B cell (primary cell): ENCODE results near the gene MLEC. TPM values are rescaled to one million over a fixed set of nuclear protein-coding genes. Genes with fewer than 3 reads are reported as not detected.

Experiments
- ATAC-seq: fragments of 200-7000 bp; cut with Tn5 transposase; one replicate; pipeline ENCODE4 v1.10.0; 2021; ENCODE audit warnings: low read depth, mild to moderate bottlenecking, moderate number of reproducible peaks, moderate library complexity
- CTCF ChIA-PET: fragments of 350-600 bp; sonication (Branson Sonifier 250); formaldehyde crosslinking; loops from one replicate; lab custom pipeline; 2021; ENCODE audit warnings: antibody characterized with exemption, inconsistent platforms; lab: Charles Lee
- POLR2A ChIA-PET: fragments of 350-600 bp; sonication (Branson Sonifier 250); formaldehyde crosslinking; loops from one replicate; lab custom pipeline; 2021; ENCODE audit warnings: antibody characterized with exemption; lab: Charles Lee
- DNase-seq: peaks from one replicate; pipeline ENCODE4 v3.0.0; 2013
- H2AFZ ChIP-seq: 2 replicates; pipeline ENCODE4 v1.6.1; 2012; ENCODE audit warnings: mild to moderate bottlenecking, low read depth, low read length; ENCODE audit not compliant: insufficient read depth, poor library complexity, severe bottlenecking
- H3K27ac ChIP-seq, 2 donors: 1 replicate in 1 of 2; 2 replicates in 1 of 2; pipeline ENCODE4 v1.5.1; 2012 to 2013; ENCODE audit warnings: low read length in 2 of 2, mild to moderate bottlenecking in 2 of 2, moderate library complexity in 1 of 2
- H3K27me3 ChIP-seq, 4 experiments: fragments of 200-600 bp in 1 of 4; sonication (generic) in 1 of 4; replicated peaks in 1 of 4; 1 replicate in 2 of 4; 2 replicates in 2 of 4; pipeline versions ENCODE4 v1.6.1 to v1.7.0; 2013 to 2016; ENCODE audit warnings: low read length in 3 of 4, mild to moderate bottlenecking in 2 of 4, mixed read lengths in 1 of 4, moderate library complexity in 1 of 4; ENCODE audit not compliant: insufficient read depth in 4 of 4, control insufficient read depth in 3 of 4; ENCODE audit errors: control extremely low read depth in 1 of 4
- H3K36me3 ChIP-seq, 2 experiments: replicated peaks in 1 of 2; 1 replicate in 1 of 2; 2 replicates in 1 of 2; pipeline versions ENCODE4 v1.6.1 to v1.7.1; 2013; ENCODE audit warnings: low read length in 1 of 2; ENCODE audit not compliant: insufficient read depth in 2 of 2, control insufficient read depth in 1 of 2; ENCODE audit errors: control extremely low read depth in 1 of 2, extremely low read depth in 1 of 2
- H3K4me1 ChIP-seq, 2 donors: fragments of 200-600 bp in 1 of 2; sonication (generic) in 1 of 2; 1 replicate in 1 of 2; 2 replicates in 1 of 2; pipeline versions ENCODE4 v1.5.1 to v1.6.1; 2013 to 2017; ENCODE audit warnings: low read length in 2 of 2; ENCODE audit not compliant: control insufficient read depth in 2 of 2, insufficient read depth in 2 of 2
- H3K4me2 ChIP-seq: replicated peaks from 2 replicates; pipeline ENCODE3; 2012; ENCODE audit warnings: mild to moderate bottlenecking, low read depth, low read length; ENCODE audit not compliant: poor library complexity, severe bottlenecking
- H3K4me3 ChIP-seq, 5 experiments: fragments of 200-600 bp in 1 of 5; sonication (generic) in 1 of 5; 1 replicate in 3 of 5; 2 replicates in 2 of 5; pipeline versions ENCODE4 v1.5.1 to v1.7.0; 2011 to 2016; ENCODE audit warnings: low read length in 4 of 5, mild to moderate bottlenecking in 4 of 5, low read depth in 2 of 5, control low read depth in 1 of 5, moderate library complexity in 1 of 5; ENCODE audit not compliant: insufficient read depth in 1 of 5; ENCODE audit errors: control extremely low read depth in 1 of 5, extremely low read depth in 1 of 5
- H3K79me2 ChIP-seq: fragments of 200-600 bp; sonication (generic); one replicate; pipeline ENCODE4 v1.6.0; 2016; ENCODE audit warnings: low read length; ENCODE audit not compliant: control insufficient read depth, insufficient read depth
- H3K9ac ChIP-seq: fragments of 200-600 bp; sonication (generic); 2 replicates; pipeline ENCODE4 v1.6.1; 2017; ENCODE audit warnings: mild to moderate bottlenecking, low read length, moderate library complexity
- H3K9me3 ChIP-seq, 3 donors: one replicate each; pipeline versions ENCODE4 v1.6.1 to v1.7.1; 2013; ENCODE audit warnings: low read length in 2 of 3; ENCODE audit not compliant: control insufficient read depth in 2 of 3, insufficient read depth in 1 of 3; ENCODE audit errors: control extremely low read depth in 1 of 3
- H4K20me1 ChIP-seq: 2 replicates; pipeline ENCODE4 v1.6.0; 2012; ENCODE audit warnings: mild to moderate bottlenecking, low read length; ENCODE audit not compliant: insufficient read depth, control insufficient read depth, poor library complexity, severe bottlenecking
- H3K27ac Mint-ChIP-seq: one replicate; pipeline ENCODE4 v1.8.0; 2021; ENCODE audit warnings: mixed read lengths
- H3K27me3 Mint-ChIP-seq: one replicate; pipeline ENCODE4 v1.8.0; 2021; ENCODE audit warnings: mixed read lengths
- H3K4me1 Mint-ChIP-seq: one replicate; pipeline ENCODE4 v1.8.0; 2021; ENCODE audit warnings: mixed read lengths
- H3K4me3 Mint-ChIP-seq: one replicate; pipeline ENCODE4 v1.8.0; 2021; ENCODE audit warnings: mixed read lengths
- H3K9me3 Mint-ChIP-seq: one replicate; pipeline ENCODE4 v1.8.0; 2022; ENCODE audit warnings: mixed read lengths; ENCODE audit not compliant: insufficient read depth
- EZH2 ChIP-seq: IDR thresholded peaks from 2 replicates; pipeline ENCODE4 v1.6.1; 2012; ENCODE audit warnings: borderline replicate concordance, low read depth, mild to moderate bottlenecking, moderate library complexity, low read length; ENCODE audit not compliant: insufficient read depth, poor library complexity, severe bottlenecking
- WGBS: methylation state at CpG from one replicate; pipeline ENCODE4 v1.1.5; 2013; ENCODE audit warnings: missing lambda C conversion rate; ENCODE audit not compliant: insufficient coverage; 5-methylcytosine and 5-hydroxymethylcytosine counted together
- intact Hi-C: fragments of 100-400 bp; cut with micrococcal nuclease; formaldehyde crosslinking; loops from one replicate; pipeline ENCODE4 v1.10.0; 2022
- polyA plus RNA-seq: library from polyadenylated mRNA; depleted of rRNA; stranded (reverse); fragments of >200 nt; gene quantifications from 2 replicates; pipeline ENCODE4 v1.2.3, GENCODE V29; 2012
- total RNA-seq, 2 donors: library from RNA; stranded (reverse); fragments of 120-200 nt in 1 of 2; gene quantifications; 1 replicate in 1 of 2; 2 replicates in 1 of 2; pipeline versions ENCODE4 v1.2.3 to v1.2.4, GENCODE V29; 2013 to 2022
- TF ChIP-seq, protein P1 (sequence below): fragments of 200-600 bp; IDR thresholded peaks from one replicate; pipeline ENCODE4 v1.8.0; 2022; ENCODE audit warnings: antibody characterized with exemption, mild to moderate bottlenecking

Gene MLEC
- total and polyA plus RNA-seq, 2 donors (not counting 1 experiment from before 2014, with no cell fraction given), result 5.5 to 52.6 TPM

DNA sequence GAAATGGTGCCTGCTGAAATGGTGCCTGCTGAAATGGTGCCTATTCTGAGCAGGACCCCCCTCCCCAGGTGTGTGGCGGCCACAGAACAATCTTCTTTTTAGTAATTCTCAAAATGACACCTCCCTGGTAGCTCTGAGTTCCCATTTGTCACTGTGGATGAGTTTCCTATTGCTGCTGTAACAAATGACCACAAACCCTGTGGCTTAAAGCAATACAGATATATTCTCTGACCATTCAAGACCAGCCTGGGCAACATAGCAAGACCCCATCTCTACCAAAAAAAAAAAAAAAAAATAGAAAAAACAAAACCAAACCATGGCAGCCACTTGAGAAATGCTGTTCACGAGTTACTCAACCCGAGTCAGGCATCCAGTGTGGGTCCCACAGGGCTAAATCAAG lies 46.6 kb downstream of the MLEC start:
- Histone ChIP-seq H3K4me2 (no peak overlapping the region), H3K9me3 (no peaks in the 10 kb centered on the region), H4K20me1 (no peaks in the 10 kb centered on the region), H3K27me3 (no peaks in the 10 kb centered on the region), H3K27ac (no peak overlapping the region), H3K4me1 (no peaks in the 10 kb centered on the region), H2AFZ (no peak overlapping the region), H3K4me3 (no peak overlapping the region), H3K9ac (no peak overlapping the region), H3K79me2 (no peaks in the 10 kb centered on the region), H3K36me3 (peaks cover 0 to 5% of the 10 kb centered on the region in 2 experiments)
- no peak for ATAC-seq
- ChIA-PET CTCF (interaction anchor here (0.7 kb wide), 2 partner anchors 38 to 290 kb away, joined by 3 read pairs; no protein-coding TSS in a partner anchor), POLR2A (no interaction called here)
- TF ChIP-seq, protein P1, sequence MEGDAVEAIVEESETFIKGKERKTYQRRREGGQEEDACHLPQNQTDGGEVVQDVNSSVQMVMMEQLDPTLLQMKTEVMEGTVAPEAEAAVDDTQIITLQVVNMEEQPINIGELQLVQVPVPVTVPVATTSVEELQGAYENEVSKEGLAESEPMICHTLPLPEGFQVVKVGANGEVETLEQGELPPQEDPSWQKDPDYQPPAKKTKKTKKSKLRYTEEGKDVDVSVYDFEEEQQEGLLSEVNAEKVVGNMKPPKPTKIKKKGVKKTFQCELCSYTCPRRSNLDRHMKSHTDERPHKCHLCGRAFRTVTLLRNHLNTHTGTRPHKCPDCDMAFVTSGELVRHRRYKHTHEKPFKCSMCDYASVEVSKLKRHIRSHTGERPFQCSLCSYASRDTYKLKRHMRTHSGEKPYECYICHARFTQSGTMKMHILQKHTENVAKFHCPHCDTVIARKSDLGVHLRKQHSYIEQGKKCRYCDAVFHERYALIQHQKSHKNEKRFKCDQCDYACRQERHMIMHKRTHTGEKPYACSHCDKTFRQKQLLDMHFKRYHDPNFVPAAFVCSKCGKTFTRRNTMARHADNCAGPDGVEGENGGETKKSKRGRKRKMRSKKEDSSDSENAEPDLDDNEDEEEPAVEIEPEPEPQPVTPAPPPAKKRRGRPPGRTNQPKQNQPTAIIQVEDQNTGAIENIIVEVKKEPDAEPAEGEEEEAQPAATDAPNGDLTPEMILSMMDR, result no peak
- TF ChIP-seq EZH2, result no peak
- no peaks in the 10 kb centered on the region for H3K9me3 Mint-ChIP-seq
- WGBS, result 88% methylated on average over 2 of the region's 3 CpGs
- no peaks in the 10 kb centered on the region for H3K27me3 Mint-ChIP-seq
- intact Hi-C loops, result no loop called here
- no peak overlapping the region for H3K4me3 Mint-ChIP-seq
- DNase-seq, result no peak
- H3K27ac Mint-ChIP-seq, result no peak overlapping the region
- no peaks in the 10 kb centered on the region for H3K4me1 Mint-ChIP-seq

DNA sequence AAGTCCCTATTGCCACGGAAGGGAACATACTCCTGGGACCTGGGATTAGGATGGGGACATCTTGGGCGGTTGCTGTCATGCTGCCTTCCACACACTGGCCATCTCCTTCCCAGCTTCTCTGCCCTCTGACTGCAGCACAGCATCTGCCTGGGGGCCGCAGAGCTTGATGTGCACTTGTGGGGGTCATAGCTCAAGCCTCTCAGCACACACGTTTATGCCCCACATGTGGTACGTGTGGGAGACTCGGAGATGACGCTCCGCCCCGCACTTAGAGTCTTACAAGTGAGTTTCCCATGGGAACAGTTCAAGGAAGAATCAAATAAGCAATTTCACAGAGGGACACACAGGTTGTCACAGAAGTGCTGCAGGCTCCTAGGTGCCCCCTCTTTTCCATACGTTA lies 47.3 kb downstream of the MLEC start:
- 96% methylated on average over 9 of the region's 10 CpGs for WGBS
- ATAC-seq (no peak), DNase-seq (no peak)
- H3K9ac ChIP-seq, result no peak overlapping the region
- Mint-ChIP-seq H3K9me3 (no peaks in the 10 kb centered on the region), H3K4me3 (no peak overlapping the region), H3K4me1 (no peaks in the 10 kb centered on the region), H3K27ac (no peak overlapping the region), H3K27me3 (no peaks in the 10 kb centered on the region)
- H4K20me1 ChIP-seq, result no peaks in the 10 kb centered on the region
- H3K9me3 ChIP-seq, result no peaks in the 10 kb centered on the region
- intact Hi-C loops, result no loop called here
- H2AFZ ChIP-seq, result no peak overlapping the region
- CTCF ChIA-PET, result no interaction called here
- H3K4me2 ChIP-seq, result no peak overlapping the region
- POLR2A ChIA-PET, result no interaction called here
- no peaks in the 10 kb centered on the region for H3K4me1 ChIP-seq
- no peak overlapping the region for H3K4me3 ChIP-seq
- H3K27ac ChIP-seq, result no peak overlapping the region
- no peaks in the 10 kb centered on the region for H3K27me3 ChIP-seq
- TF ChIP-seq, protein P1, result no peak
- peaks cover 0 to 5% of the 10 kb centered on the region in 2 experiments for H3K36me3 ChIP-seq
- no peaks in the 10 kb centered on the region for H3K79me2 ChIP-seq
